Endodermal cell (in vitro differentiated cells): ENCODE results near the gene TMIGD1. TPM values are rescaled to one million over a fixed set of nuclear protein-coding genes. Genes with fewer than 3 reads are reported as not detected.
"Not testable (repeated sequence)": the region's sequence is repeated elsewhere in the genome, so short reads cannot be mapped to it uniquely, and the experiment has no call there.

ENCODE experiments used
- DNase-seq: peaks from one replicate; pipeline ENCODE4 v3.0.0-alpha.2; 2017
- H3K27ac ChIP-seq: 2 replicates; pipeline ENCODE4 v1.5.1; 2013; ENCODE audit warnings: mild to moderate bottlenecking, low read depth, low read length, moderate library complexity
- H3K27me3 ChIP-seq: 2 replicates; pipeline ENCODE4 v1.6.1; 2013; ENCODE audit warnings: mild to moderate bottlenecking, low read length, moderate library complexity; ENCODE audit not compliant: insufficient read depth, control insufficient read depth, poor library complexity, severe bottlenecking
- H3K36me3 ChIP-seq: 2 replicates; pipeline ENCODE4 v1.7.0; 2013; ENCODE audit warnings: mild to moderate bottlenecking, low read length, moderate library complexity; ENCODE audit not compliant: control insufficient read depth, insufficient read depth
- H3K4me1 ChIP-seq: one replicate; pipeline ENCODE4 v1.7.0; 2013; ENCODE audit warnings: low read length; ENCODE audit not compliant: control insufficient read depth, insufficient read depth
- H3K4me3 ChIP-seq: 2 replicates; pipeline ENCODE4 v1.5.1; 2013; ENCODE audit warnings: mild to moderate bottlenecking, low read length, moderate library complexity
- H3K9ac ChIP-seq: 2 replicates; pipeline ENCODE4 v1.6.1; 2013; ENCODE audit warnings: mild to moderate bottlenecking, low read length, moderate library complexity; ENCODE audit not compliant: poor library complexity, severe bottlenecking; ENCODE audit errors: extremely low read depth
- H3K9me3 ChIP-seq: 2 replicates; pipeline ENCODE4 v1.6.1; 2013; ENCODE audit warnings: mild to moderate bottlenecking, low read length, moderate library complexity; ENCODE audit not compliant: control insufficient read depth
- H3K27ac Mint-ChIP-seq: 2 replicates; pipeline ENCODE4 v1.8.0; 2020; ENCODE audit warnings: mixed read lengths
- H3K27me3 Mint-ChIP-seq: 2 replicates; pipeline ENCODE4 v1.8.0; 2021; ENCODE audit warnings: mild to moderate bottlenecking, mixed read lengths; ENCODE audit not compliant: insufficient read depth
- H3K36me3 Mint-ChIP-seq: 2 replicates; pipeline ENCODE4 v1.8.0; 2020; ENCODE audit warnings: low read depth, mixed read lengths
- H3K4me1 Mint-ChIP-seq: 2 replicates; pipeline ENCODE4 v1.8.0; 2020; ENCODE audit warnings: mixed read lengths
- H3K4me3 Mint-ChIP-seq: 2 replicates; pipeline ENCODE4 v1.8.0; 2020; ENCODE audit warnings: mild to moderate bottlenecking, moderate library complexity, mixed read lengths
- H3K9me3 Mint-ChIP-seq: 2 replicates; pipeline ENCODE4 v1.8.0; 2020; ENCODE audit warnings: mild to moderate bottlenecking, mixed read lengths
- CTCF ChIP-seq: fragments of 200-600 bp; sonication (generic); conservative IDR thresholded peaks from 2 replicates; pipeline ENCODE4 v1.5.0; 2021; ENCODE audit warnings: antibody characterized with exemption, mild to moderate bottlenecking
- WGBS, 2 experiments: methylation state at CpG; one replicate each; pipeline versions ENCODE4 v1.1.5 to v1.1.7; 2013; ENCODE audit warnings: missing lambda C conversion rate in 2 of 2, mixed read lengths in 1 of 2; ENCODE audit not compliant: insufficient coverage in 1 of 2, insufficient read length in 1 of 2; 5-methylcytosine and 5-hydroxymethylcytosine counted together
- total RNA-seq, 2 donors: library from RNA; stranded (reverse); fragmentation: NEBNext Ultra II Directional in 1 of 2; extraction: Animal tissue kit (Norgen Biotek cat#: 25700) in 1 of 2; gene quantifications; 2 replicates in 1 of 2; 3 replicates in 1 of 2; pipeline ENCODE4 v1.2.1, GENCODE V29; 2021

Gene TMIGD1
- total RNA-seq, 2 donors from 2014 or later = not detected

GRCh38 chr17:30345089-30345433 lies 11.2 kb upstream of the TMIGD1 start:
- no peak for DNase-seq
- H3K4me3 Mint-ChIP-seq = no peak overlapping the region
- no peak overlapping the region for H3K27ac Mint-ChIP-seq

GRCh38 chr17:30344283-30345088 lies 10.6 kb upstream of the TMIGD1 start:
- no peaks in the 10 kb centered on the region for H3K36me3 Mint-ChIP-seq
- WGBS, 2 experiments = 79 to 89% methylated on average over 9 of the region's 9 CpGs
- Histone ChIP-seq H3K4me3 (no peak overlapping the region), H3K9me3 (no peaks in the 10 kb centered on the region), H3K27ac (peak overlapping the region; percentile 10), H3K4me1 (peaks cover 12% of the 10 kb centered on the region), H3K36me3 (no peaks in the 10 kb centered on the region), H3K27me3 (no peaks in the 10 kb centered on the region), H3K9ac (no peak overlapping the region)
- DNase-seq = no peak
- H3K4me3 Mint-ChIP-seq = no peak overlapping the region
- peaks cover 31% of the 10 kb centered on the region for H3K4me1 Mint-ChIP-seq
- no peaks in the 10 kb centered on the region for H3K9me3 Mint-ChIP-seq
- no peak for TF ChIP-seq CTCF
- no peak overlapping the region for H3K27ac Mint-ChIP-seq
- no peaks in the 10 kb centered on the region for H3K27me3 Mint-ChIP-seq

More at GRCh38 chr17:30345089-30345433, 11.2 kb upstream of the TMIGD1 start:
- no peaks in the 10 kb centered on the region for H3K36me3 Mint-ChIP-seq
- H3K9me3 Mint-ChIP-seq = no peaks in the 10 kb centered on the region
- peaks cover 12% of the 10 kb centered on the region for H3K4me1 ChIP-seq
- H3K9ac ChIP-seq = no peak overlapping the region
- peaks cover 28% of the 10 kb centered on the region for H3K4me1 Mint-ChIP-seq
- H3K27ac ChIP-seq = no peak overlapping the region
- 98 to 100% methylated on average over 2 of the region's 2 CpGs for WGBS, 2 experiments
- TF ChIP-seq CTCF = no peak
- no peaks in the 10 kb centered on the region for H3K36me3 ChIP-seq
- no peaks in the 10 kb centered on the region for H3K27me3 Mint-ChIP-seq
- no peaks in the 10 kb centered on the region for H3K9me3 ChIP-seq
- no peaks in the 10 kb centered on the region for H3K27me3 ChIP-seq
- H3K4me3 ChIP-seq = no peak overlapping the region

GRCh38 chr17:30343796-30344195 lies 9.9 kb upstream of the TMIGD1 start:
- H3K27me3 ChIP-seq = no peaks in the 10 kb centered on the region
- no peak overlapping the region for H3K4me3 Mint-ChIP-seq
- no peak overlapping the region for H3K4me3 ChIP-seq
- H3K36me3 Mint-ChIP-seq = no peaks in the 10 kb centered on the region
- no peak overlapping the region for H3K27ac Mint-ChIP-seq
- TF ChIP-seq CTCF = no peak
- H3K9me3 Mint-ChIP-seq = no peaks in the 10 kb centered on the region
- no peak for DNase-seq
- no peaks in the 10 kb centered on the region for H3K9me3 ChIP-seq
- H3K9ac ChIP-seq = no peak overlapping the region
- H3K36me3 ChIP-seq = no peaks in the 10 kb centered on the region
- H3K4me1 ChIP-seq = peaks cover 12% of the 10 kb centered on the region
- 95 to 100% methylated on average over 4 of the region's 4 CpGs for WGBS, 2 experiments
- no peaks in the 10 kb centered on the region for H3K27me3 Mint-ChIP-seq
- H3K27ac ChIP-seq = peak overlapping the region; percentile 10
- peaks cover 31% of the 10 kb centered on the region for H3K4me1 Mint-ChIP-seq

- H3K27me3 ChIP-seq, H3K27me3 Mint-ChIP-seq, H3K9me3 ChIP-seq, H3K27ac Mint-ChIP-seq, H3K27ac ChIP-seq, DNase-seq, H3K36me3 ChIP-seq, H3K9ac ChIP-seq, H3K9me3 Mint-ChIP-seq, H3K4me3 Mint-ChIP-seq, H3K4me3 ChIP-seq, H3K36me3 Mint-ChIP-seq: not testable (repeated sequence)
- whole genome bisulfite sequencing, 2 experiments = 95 to 100% methylated on average over 3 of the region's 3 CpGs
- H3K4me1 Mint-ChIP-seq = peaks cover 31% of the 10 kb centered on the region
- peaks cover 12% of the 10 kb centered on the region for H3K4me1 ChIP-seq
These were observed 9.4 kb upstream of the TMIGD1 start for GRCh38 chr17:30343244-30343643.
